ENCODE data around the gene SLC26A3.

Gene SLC26A3

GRCh38 chr7:107773027-107773426, 30.0 kb downstream of the SLC26A3 start:
- Mint-ChIP-seq H3K4me3 (no peak overlapping the region), H3K4me1 (no peaks in the 10 kb centered on the region), H3K36me3 (ENCODE audit: insufficient read depth) (no peaks in the 10 kb centered on the region), H3K27me3 (no peaks in the 10 kb centered on the region), H3K9me3 (no peaks in the 10 kb centered on the region), H3K27ac (ENCODE audit: low read depth) (no peak overlapping the region)
- ATAC-seq (replicated peaks; ENCODE audit: extremely low read depth, poor library complexity, severe bottlenecking) (no peak), DNase-seq (ENCODE audit: low spot score in 2 of 2) (no peak)

- DNase-seq (ENCODE audit: low spot score in 2 of 2): no peak
- no peak overlapping the region for H3K27ac Mint-ChIP-seq (ENCODE audit: low read depth)
Measured at GRCh38 chr7:107768263-107768662, 34.8 kb downstream of the SLC26A3 start.

GRCh38 chr7:107767391-107767790, 35.6 kb downstream of the SLC26A3 start:
- Mint-ChIP-seq H3K9me3 (no peaks in the 10 kb centered on the region), H3K36me3 (ENCODE audit: insufficient read depth) (no peaks in the 10 kb centered on the region), H3K4me3 (no peak overlapping the region), H3K4me1 (peaks cover 5% of the 10 kb centered on the region), H3K27me3 (no peaks in the 10 kb centered on the region), H3K27ac (ENCODE audit: low read depth) (no peak overlapping the region)
- ATAC-seq (replicated peaks; ENCODE audit: extremely low read depth, poor library complexity, severe bottlenecking) (no peak), DNase-seq (ENCODE audit: low spot score in 2 of 2) (no peak)

More at GRCh38 chr7:107768263-107768662, 34.8 kb downstream of the SLC26A3 start:
- ATAC-seq (replicated peaks; ENCODE audit: extremely low read depth, poor library complexity, severe bottlenecking): no peak
- Mint-ChIP-seq H3K4me3 (no peak overlapping the region), H3K27me3 (no peaks in the 10 kb centered on the region), H3K9me3 (no peaks in the 10 kb centered on the region), H3K4me1 (peaks cover 5% of the 10 kb centered on the region), H3K36me3 (ENCODE audit: insufficient read depth) (no peaks in the 10 kb centered on the region)

GRCh38 chr7:107758667-107759066, 44.4 kb downstream of the SLC26A3 start:
- Mint-ChIP-seq H3K27ac (ENCODE audit: low read depth) (peak overlapping the region; percentile 24), H3K9me3 (no peaks in the 10 kb centered on the region), H3K36me3 (ENCODE audit: insufficient read depth) (peaks cover 48% of the 10 kb centered on the region), H3K4me3 (no peak overlapping the region), H3K4me1 (peaks cover 8% of the 10 kb centered on the region), H3K27me3 (no peaks in the 10 kb centered on the region)
- DNase-seq (ENCODE audit: low spot score in 2 of 2) (no peak), ATAC-seq (replicated peaks; ENCODE audit: extremely low read depth, poor library complexity, severe bottlenecking) (no peak)

GRCh38 chr7:107754642-107755041, 48.4 kb downstream of the SLC26A3 start:
- Mint-ChIP-seq H3K36me3 (ENCODE audit: insufficient read depth) (peaks cover 77% of the 10 kb centered on the region), H3K4me1 (peaks cover 21% of the 10 kb centered on the region), H3K27me3 (no peaks in the 10 kb centered on the region), H3K9me3 (no peaks in the 10 kb centered on the region), H3K4me3 (no peak overlapping the region), H3K27ac (ENCODE audit: low read depth) (no peak overlapping the region)
- ATAC-seq (replicated peaks; ENCODE audit: extremely low read depth, poor library complexity, severe bottlenecking) (no peak), DNase-seq (ENCODE audit: low spot score in 2 of 2) (no peak)

- no peak for DNase-seq (ENCODE audit: low spot score in 2 of 2)
- Mint-ChIP-seq H3K27me3 (no peaks in the 10 kb centered on the region), H3K4me1 (peaks cover 24% of the 10 kb centered on the region), H3K27ac (ENCODE audit: low read depth) (no peak overlapping the region), H3K36me3 (ENCODE audit: insufficient read depth) (peaks cover 55% of the 10 kb centered on the region), H3K4me3 (no peak overlapping the region), H3K9me3 (no peaks in the 10 kb centered on the region)
- ATAC-seq (replicated peaks; ENCODE audit: extremely low read depth, poor library complexity, severe bottlenecking): no peak
Measured at GRCh38 chr7:107751113-107751512, 51.9 kb downstream of the SLC26A3 start.

GRCh38 chr7:107746006-107746405, 57.0 kb downstream of the SLC26A3 start:
- peak overlapping the region; percentile 100 for H3K27ac Mint-ChIP-seq (ENCODE audit: low read depth)
- H3K36me3 Mint-ChIP-seq (ENCODE audit: insufficient read depth): peaks cover 34% of the 10 kb centered on the region
- H3K9me3 Mint-ChIP-seq: no peaks in the 10 kb centered on the region
- DNase-seq (ENCODE audit: low spot score in 2 of 2): no peak
- peaks cover 39% of the 10 kb centered on the region for H3K4me1 Mint-ChIP-seq
- no peaks in the 10 kb centered on the region for H3K27me3 Mint-ChIP-seq
- ATAC-seq (replicated peaks; ENCODE audit: extremely low read depth, poor library complexity, severe bottlenecking): no peak
- H3K4me3 Mint-ChIP-seq: peak overlapping the region; percentile 89

GRCh38 chr7:107744345-107744750, 58.7 kb downstream of the SLC26A3 start:
- Mint-ChIP-seq H3K27me3 (no peaks in the 10 kb centered on the region), H3K9me3 (no peaks in the 10 kb centered on the region), H3K4me1 (peaks cover 33% of the 10 kb centered on the region), H3K36me3 (ENCODE audit: insufficient read depth) (peaks cover 20% of the 10 kb centered on the region), H3K4me3 (peak overlapping the region; percentile 89), H3K27ac (ENCODE audit: low read depth) (peak overlapping the region; percentile 100)
- ATAC-seq (replicated peaks; ENCODE audit: extremely low read depth, poor library complexity, severe bottlenecking) (peak; percentile 45), DNase-seq (ENCODE audit: low spot score in 2 of 2) (no peak)

- DNase-seq (ENCODE audit: low spot score in 2 of 2) (peak; percentile 96 to 98), ATAC-seq (replicated peaks; ENCODE audit: extremely low read depth, poor library complexity, severe bottlenecking) (peak; percentile 92)
- peaks cover 16% of the 10 kb centered on the region for H3K36me3 Mint-ChIP-seq (ENCODE audit: insufficient read depth)
- H3K4me1 Mint-ChIP-seq: peaks cover 33% of the 10 kb centered on the region
- H3K9me3 Mint-ChIP-seq: no peaks in the 10 kb centered on the region
- no peaks in the 10 kb centered on the region for H3K27me3 Mint-ChIP-seq
- peak within 1 kb of the TSS; percentile 89 for H3K4me3 Mint-ChIP-seq
- peak within 1 kb of the TSS; percentile 100 for H3K27ac Mint-ChIP-seq (ENCODE audit: low read depth)
Measured at GRCh38 chr7:107743567-107744344, 59.3 kb downstream of the SLC26A3 start, which contains the start of gene CBLL1. Gene CBLL1, plus strand, starts transcription at chr7:107744142. Its CDS starts 22 bp downstream, at chr7:107744164.

- Mint-ChIP-seq H3K9me3 (no peaks in the 10 kb centered on the region), H3K27ac (ENCODE audit: low read depth) (peak overlapping the region; percentile 100), H3K4me1 (peaks cover 33% of the 10 kb centered on the region), H3K36me3 (ENCODE audit: insufficient read depth) (peaks cover 16% of the 10 kb centered on the region), H3K4me3 (peak overlapping the region; percentile 89), H3K27me3 (no peaks in the 10 kb centered on the region)
- DNase-seq (ENCODE audit: low spot score in 2 of 2) (no peak), ATAC-seq (replicated peaks; ENCODE audit: extremely low read depth, poor library complexity, severe bottlenecking) (peak; percentile 37)
Measured at GRCh38 chr7:107742678-107743566, 60.1 kb downstream of the SLC26A3 start.

GRCh38 chr7:107728276-107728675, 74.7 kb downstream of the SLC26A3 start:
- no peak for DNase-seq (ENCODE audit: low spot score in 2 of 2)
- ATAC-seq (replicated peaks; ENCODE audit: extremely low read depth, poor library complexity, severe bottlenecking): no peak
- H3K9me3 Mint-ChIP-seq: no peaks in the 10 kb centered on the region
- H3K27ac Mint-ChIP-seq (ENCODE audit: low read depth): no peak overlapping the region
- H3K4me1 Mint-ChIP-seq: no peaks in the 10 kb centered on the region
- H3K4me3 Mint-ChIP-seq: no peak overlapping the region
- H3K36me3 Mint-ChIP-seq (ENCODE audit: insufficient read depth): no peaks in the 10 kb centered on the region
- peaks cover 40% of the 10 kb centered on the region for H3K27me3 Mint-ChIP-seq

- Mint-ChIP-seq H3K9me3 (no peaks in the 10 kb centered on the region), H3K36me3 (ENCODE audit: insufficient read depth) (no peaks in the 10 kb centered on the region), H3K27me3 (peaks cover 37% of the 10 kb centered on the region), H3K27ac (ENCODE audit: low read depth) (no peak overlapping the region), H3K4me1 (no peaks in the 10 kb centered on the region), H3K4me3 (no peak overlapping the region)
- DNase-seq (ENCODE audit: low spot score in 2 of 2) (no peak), ATAC-seq (replicated peaks; ENCODE audit: extremely low read depth, poor library complexity, severe bottlenecking) (no peak)
Measured at GRCh38 chr7:107726356-107727130, 76.5 kb downstream of the SLC26A3 start.
